GM12892 (cell line): ENCODE results near the gene MAPK6.

Experiments
- POLR2A ChIP-seq: IDR thresholded peaks from 2 replicates; pipeline ENCODE4 v1.6.1; 2011; ENCODE audit warnings: low read depth, low read length, control low read depth
- TAF1 ChIP-seq: IDR thresholded peaks from 2 replicates; pipeline ENCODE4 v1.6.1; 2011; ENCODE audit warnings: low read depth, mild to moderate bottlenecking, control low read depth, low read length, borderline replicate concordance

- TF ChIP-seq POLR2A (no peak), TAF1 (no peak)
These were observed 80.7 kb downstream of the MAPK6 start for GRCh38 chr15:52099651-52100272.
